LNCaP clone FGC (cell line): ENCODE results near the gene FYN.

Experiments used
- DNase-seq: peaks from one replicate; pipeline ENCODE4 v3.0.0-alpha.2; 2011; ENCODE audit warnings: low read depth
- H3K4me3 ChIP-seq: 2 replicates; pipeline ENCODE4 v1.5.1; 2011; ENCODE audit warnings: mild to moderate bottlenecking, low read depth, low read length, control low read depth
- CTCF ChIP-seq: IDR thresholded peaks from 2 replicates; pipeline ENCODE4 v1.5.1; 2012; ENCODE audit warnings: mild to moderate bottlenecking; ENCODE audit not compliant: control insufficient read depth, insufficient read depth; ENCODE audit errors: extremely low read depth

The FYN gene

GRCh38 chr6:111702268-111702667 lies 171.0 kb downstream of the FYN start:
- no peak for TF ChIP-seq CTCF
- H3K4me3 ChIP-seq = no peak overlapping the region
- no peak for DNase-seq

- DNase-seq = no peak
- TF ChIP-seq CTCF = no peak
Observed at GRCh38 chr6:111701146-111701545, 172.1 kb downstream of the FYN start.

GRCh38 chr6:111700135-111700690 lies 173.0 kb downstream of the FYN start:
- no peak for TF ChIP-seq CTCF
- DNase-seq = no peak
- no peak overlapping the region for H3K4me3 ChIP-seq

More at GRCh38 chr6:111701146-111701545, 172.1 kb downstream of the FYN start:
- H3K4me3 ChIP-seq = no peak overlapping the region

- no peak for TF ChIP-seq CTCF
- H3K4me3 ChIP-seq = no peak overlapping the region
- DNase-seq = no peak
Observed at GRCh38 chr6:111699123-111699522, 174.1 kb downstream of the FYN start.

DNA sequence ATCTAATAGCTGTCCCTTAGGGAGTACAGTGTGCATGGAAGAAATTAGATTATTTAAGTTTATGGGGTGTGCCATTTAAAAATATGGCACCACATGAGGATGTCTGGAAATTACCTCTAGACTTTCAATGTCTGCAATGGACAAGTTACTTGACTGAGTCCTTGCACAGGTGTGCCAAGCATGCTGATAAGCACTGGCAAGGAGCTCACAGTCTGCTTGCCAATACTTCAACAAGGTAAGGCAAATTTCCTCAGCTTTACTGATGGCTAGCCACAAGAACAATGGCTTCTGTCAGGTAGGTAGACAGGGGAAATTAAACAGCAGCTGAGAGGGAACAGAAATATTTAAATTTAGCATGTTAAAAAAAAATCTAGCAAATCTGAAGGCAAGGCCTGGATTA lies 176.4 kb downstream of the FYN start:
- H3K4me3 ChIP-seq = no peak overlapping the region
- TF ChIP-seq CTCF = no peak
- DNase-seq = no peak

DNA sequence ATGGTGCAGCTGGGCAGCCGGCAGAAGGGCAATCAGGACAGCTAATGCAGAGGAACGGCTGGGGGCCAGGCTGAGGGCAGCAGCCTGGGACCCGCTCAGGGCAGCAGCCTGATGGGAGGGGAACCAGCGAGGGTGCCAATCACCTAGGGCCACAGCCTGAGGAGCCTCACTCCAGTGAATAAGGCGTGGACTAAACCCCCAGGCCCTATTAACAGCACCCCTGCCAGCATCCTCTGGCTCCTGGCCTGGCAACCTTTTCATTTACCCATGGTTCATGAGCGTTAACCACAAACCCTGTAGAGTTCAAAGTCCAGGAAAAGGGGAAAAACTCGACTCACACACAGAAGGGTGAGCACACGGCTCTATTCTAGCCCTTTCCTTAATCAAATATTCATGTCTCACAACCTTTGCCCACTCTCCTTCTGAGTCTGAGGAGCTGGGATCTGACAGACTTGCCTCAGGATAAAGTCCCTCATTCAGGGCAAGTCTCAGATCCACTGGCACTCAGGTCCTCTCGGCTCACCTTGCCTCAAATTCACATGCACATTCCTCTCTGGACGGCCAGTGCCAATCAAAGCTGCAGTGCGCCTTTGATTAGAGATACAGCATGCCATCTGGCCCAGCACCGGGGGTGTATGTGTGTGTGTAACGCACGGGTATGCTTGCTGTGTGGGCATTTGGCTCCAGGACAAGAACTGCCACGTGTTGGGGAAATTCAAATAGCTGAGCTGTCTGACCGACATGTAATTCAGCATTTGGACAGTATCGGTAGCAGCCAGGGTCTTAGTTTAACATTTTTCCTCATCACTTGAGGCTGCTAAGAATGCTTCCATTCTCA lies 180.7 kb downstream of the FYN start:
- H3K4me3 ChIP-seq = no peak overlapping the region
- DNase-seq = no peak

More for the DNA sequence above, 180.7 kb downstream of the FYN start:
- no peak for TF ChIP-seq CTCF
